Measurements from ENCODE around the gene FLT3.

The FLT3 gene

DNA sequence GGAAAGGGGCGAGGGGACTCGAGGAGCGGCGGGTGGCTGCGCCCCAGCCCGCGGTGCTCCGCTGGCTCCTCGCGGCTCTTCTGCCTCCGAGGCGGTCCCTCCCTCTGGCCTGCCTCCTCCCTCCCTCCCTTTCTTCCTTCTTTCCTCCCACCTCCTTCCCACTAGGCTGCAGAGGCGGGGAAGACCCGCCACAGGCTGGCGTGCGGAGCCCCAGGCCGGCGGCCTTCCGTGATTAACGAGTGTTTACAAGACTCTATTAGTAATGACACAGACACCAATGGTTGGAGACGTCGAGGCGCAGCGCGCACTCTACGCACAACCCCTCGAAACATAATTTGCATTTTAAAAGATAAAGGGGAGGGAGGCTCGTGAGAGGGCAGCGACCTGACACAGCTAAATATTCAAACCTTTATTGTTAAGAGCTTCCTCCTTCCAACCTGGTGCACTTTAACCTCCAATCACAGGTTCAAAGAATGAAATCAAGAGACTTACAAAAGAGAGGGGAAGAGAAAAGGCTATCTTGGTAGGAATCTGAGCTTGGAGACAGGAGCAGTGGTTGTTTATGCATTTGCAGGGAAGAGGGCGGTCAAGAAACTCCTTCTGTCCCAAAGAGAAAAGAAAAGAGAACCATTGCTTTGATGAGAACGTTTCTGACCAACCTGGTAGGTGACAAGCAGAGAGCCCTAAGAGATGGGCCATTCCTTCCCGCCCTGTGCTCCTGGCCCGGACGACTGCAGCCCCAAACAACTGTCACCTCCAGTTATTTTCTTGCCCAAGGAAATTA, 131.1 kb downstream of the FLT3 start, which contains the start of gene CDX2:
CDX2 (minus strand) TSS at position 234 of the 784 bp plus-strand sequence. CDS start 309 bp downstream, outside the sequence.
- ATAC-seq (ENCODE audit: low read depth): no peak
- no peak within 1 kb of the TSS for H3K4me3 ChIP-seq (ENCODE audit: severe bottlenecking)
- TF ChIP-seq, protein P1, sequence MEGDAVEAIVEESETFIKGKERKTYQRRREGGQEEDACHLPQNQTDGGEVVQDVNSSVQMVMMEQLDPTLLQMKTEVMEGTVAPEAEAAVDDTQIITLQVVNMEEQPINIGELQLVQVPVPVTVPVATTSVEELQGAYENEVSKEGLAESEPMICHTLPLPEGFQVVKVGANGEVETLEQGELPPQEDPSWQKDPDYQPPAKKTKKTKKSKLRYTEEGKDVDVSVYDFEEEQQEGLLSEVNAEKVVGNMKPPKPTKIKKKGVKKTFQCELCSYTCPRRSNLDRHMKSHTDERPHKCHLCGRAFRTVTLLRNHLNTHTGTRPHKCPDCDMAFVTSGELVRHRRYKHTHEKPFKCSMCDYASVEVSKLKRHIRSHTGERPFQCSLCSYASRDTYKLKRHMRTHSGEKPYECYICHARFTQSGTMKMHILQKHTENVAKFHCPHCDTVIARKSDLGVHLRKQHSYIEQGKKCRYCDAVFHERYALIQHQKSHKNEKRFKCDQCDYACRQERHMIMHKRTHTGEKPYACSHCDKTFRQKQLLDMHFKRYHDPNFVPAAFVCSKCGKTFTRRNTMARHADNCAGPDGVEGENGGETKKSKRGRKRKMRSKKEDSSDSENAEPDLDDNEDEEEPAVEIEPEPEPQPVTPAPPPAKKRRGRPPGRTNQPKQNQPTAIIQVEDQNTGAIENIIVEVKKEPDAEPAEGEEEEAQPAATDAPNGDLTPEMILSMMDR (IDR thresholded peaks at IDR 0.05; ENCODE audit: poor library complexity, severe bottlenecking): no peak
- no peaks in the 10 kb centered on the region for H3K36me3 ChIP-seq (ENCODE audit: low read depth)
- H3K9me3 ChIP-seq (ENCODE audit: severe bottlenecking): no peaks in the 10 kb centered on the region
- DNase-seq (ENCODE audit: low spot score): no peak
- peaks cover 95% of the 10 kb centered on the region for H3K27me3 ChIP-seq (ENCODE audit: insufficient read depth, poor library complexity, severe bottlenecking)
- no peak within 1 kb of the TSS for H3K27ac ChIP-seq (ENCODE audit: poor library complexity, severe bottlenecking)
- no peaks in the 10 kb centered on the region for H3K4me1 ChIP-seq (ENCODE audit: insufficient read depth, poor library complexity, severe bottlenecking)

DNA sequence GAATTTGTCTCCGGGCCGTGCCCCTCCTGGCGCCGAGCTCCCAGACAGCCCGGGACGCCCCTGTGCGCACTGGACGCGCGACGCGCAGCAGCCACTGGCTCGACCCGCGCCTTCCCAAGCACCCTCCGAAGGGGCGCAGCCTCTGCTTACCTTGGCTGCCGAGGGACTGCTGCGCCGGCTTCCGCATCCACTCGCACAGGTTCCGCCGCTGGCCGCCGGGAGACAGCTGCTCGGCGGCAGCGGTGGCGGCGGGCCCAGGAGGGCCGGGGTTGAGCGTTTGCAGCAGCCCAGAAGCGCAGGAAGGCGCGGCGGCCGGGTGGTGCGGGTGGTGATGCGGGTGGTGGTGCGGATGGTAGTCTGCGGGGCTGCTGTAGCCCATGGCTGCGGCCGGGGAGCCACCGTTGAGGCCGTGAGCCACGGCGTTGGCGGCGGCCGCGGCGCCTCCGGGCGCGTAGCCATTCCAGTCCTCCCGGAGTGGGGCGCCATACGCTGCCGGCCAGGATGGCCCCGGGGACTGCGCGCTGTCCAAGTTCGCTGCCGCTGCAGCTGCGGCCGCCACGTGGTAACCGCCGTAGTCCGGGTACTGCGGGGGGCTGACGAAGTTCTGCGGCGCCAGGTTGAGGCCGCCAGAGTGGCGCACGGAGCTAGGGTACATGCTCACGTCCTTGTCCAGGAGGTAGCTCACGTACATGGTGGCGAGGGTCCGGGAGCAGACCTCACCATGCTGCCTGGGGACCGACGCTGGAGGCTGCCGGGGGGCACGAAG, 131.9 kb downstream of the FLT3 start:
- ATAC-seq (ENCODE audit: low read depth): peak; percentile 35; the same call in 1 of the 3 replicates
- H3K27ac ChIP-seq (ENCODE audit: poor library complexity, severe bottlenecking): no peak overlapping the region
- no peaks in the 10 kb centered on the region for H3K36me3 ChIP-seq (ENCODE audit: low read depth)
- H3K9me3 ChIP-seq (ENCODE audit: severe bottlenecking): no peaks in the 10 kb centered on the region
- TF ChIP-seq, protein P1 (IDR thresholded peaks at IDR 0.05; ENCODE audit: poor library complexity, severe bottlenecking): no peak
- H3K4me3 ChIP-seq (ENCODE audit: severe bottlenecking): no peak overlapping the region
- DNase-seq (ENCODE audit: low spot score): no peak
- H3K4me1 ChIP-seq (ENCODE audit: insufficient read depth, poor library complexity, severe bottlenecking): no peaks in the 10 kb centered on the region
- peaks cover 93% of the 10 kb centered on the region for H3K27me3 ChIP-seq (ENCODE audit: insufficient read depth, poor library complexity, severe bottlenecking)

DNA sequence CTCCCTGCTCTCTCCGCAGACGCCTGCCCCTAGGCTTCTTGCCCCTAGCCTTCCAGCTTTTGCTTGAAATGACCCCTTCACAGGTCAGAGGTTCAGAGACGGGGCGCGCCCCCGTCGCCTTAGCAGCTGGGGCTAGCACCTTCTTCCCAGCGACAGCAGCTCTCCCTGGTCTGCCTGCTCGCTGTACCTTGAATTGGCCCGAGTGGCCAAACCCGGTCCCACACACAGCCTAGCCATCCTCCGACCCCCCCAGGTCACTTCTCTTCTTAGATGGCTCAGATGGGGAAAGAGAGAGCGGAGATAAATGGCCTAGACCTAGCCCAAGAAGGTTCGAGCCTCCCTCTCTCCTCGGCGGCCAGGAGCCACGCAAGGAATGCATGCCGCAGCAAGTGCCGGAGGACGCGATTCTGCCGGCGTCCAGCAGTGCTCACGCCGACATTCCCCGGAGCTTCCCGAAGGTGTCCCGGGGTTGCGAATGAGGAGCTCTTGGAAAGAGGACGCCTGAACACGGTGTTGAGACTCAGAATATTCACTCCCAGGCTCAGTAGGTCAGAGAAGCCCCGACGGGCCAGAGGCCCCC, 132.6 kb downstream of the FLT3 start:
- Histone ChIP-seq H3K27me3 (ENCODE audit: insufficient read depth, poor library complexity, severe bottlenecking) (peaks cover 92% of the 10 kb centered on the region), H3K4me1 (ENCODE audit: insufficient read depth, poor library complexity, severe bottlenecking) (no peaks in the 10 kb centered on the region), H3K4me3 (ENCODE audit: severe bottlenecking) (no peak overlapping the region), H3K36me3 (ENCODE audit: low read depth) (no peaks in the 10 kb centered on the region), H3K27ac (ENCODE audit: poor library complexity, severe bottlenecking) (no peak overlapping the region), H3K9me3 (ENCODE audit: severe bottlenecking) (no peaks in the 10 kb centered on the region)
- no peak for DNase-seq (ENCODE audit: low spot score)
- TF ChIP-seq, protein P1 (IDR thresholded peaks at IDR 0.05; ENCODE audit: poor library complexity, severe bottlenecking): no peak
- no peak; the same call in 2 of the 3 replicates for ATAC-seq (ENCODE audit: low read depth)

DNA sequence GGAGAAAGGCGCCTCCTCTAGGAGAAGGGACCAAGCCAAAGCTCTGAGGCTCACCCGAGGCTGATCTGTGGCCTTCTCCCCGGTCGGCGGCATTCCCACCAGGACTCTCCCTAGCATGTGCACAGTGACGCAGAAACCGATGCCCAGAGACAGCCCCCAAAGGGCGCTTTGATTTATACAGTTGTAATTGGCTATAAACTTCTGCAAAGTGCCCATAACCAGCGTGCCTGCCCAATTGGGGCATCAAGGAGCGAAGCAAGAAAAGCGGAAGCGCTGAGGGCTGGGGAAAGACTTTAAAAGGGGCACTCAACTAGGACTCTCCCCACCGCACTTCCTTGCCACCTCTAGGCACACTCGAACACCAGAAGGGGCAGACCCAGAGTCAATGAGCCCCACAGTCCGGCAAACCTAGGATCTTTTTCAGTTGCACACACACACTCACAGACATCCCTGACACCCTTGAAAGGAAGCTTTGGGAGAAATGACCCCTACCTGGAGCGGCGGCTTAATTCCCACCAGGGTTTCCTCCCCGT, 133.1 kb downstream of the FLT3 start:
- no peaks in the 10 kb centered on the region for H3K4me1 ChIP-seq (ENCODE audit: insufficient read depth, poor library complexity, severe bottlenecking)
- no peak overlapping the region for H3K4me3 ChIP-seq (ENCODE audit: severe bottlenecking)
- peaks cover 90% of the 10 kb centered on the region for H3K27me3 ChIP-seq (ENCODE audit: insufficient read depth, poor library complexity, severe bottlenecking)
- no peak overlapping the region for H3K27ac ChIP-seq (ENCODE audit: poor library complexity, severe bottlenecking)
- no peak for ATAC-seq (ENCODE audit: low read depth)
- DNase-seq (ENCODE audit: low spot score): no peak
- H3K36me3 ChIP-seq (ENCODE audit: low read depth): no peaks in the 10 kb centered on the region
- TF ChIP-seq, protein P1 (IDR thresholded peaks at IDR 0.05; ENCODE audit: poor library complexity, severe bottlenecking): no peak
- H3K9me3 ChIP-seq (ENCODE audit: severe bottlenecking): no peaks in the 10 kb centered on the region

Measured in RWPE2 (cell line).